HCT116 (cell line): Measurements from ENCODE around the gene NDUFA8. TPM values are rescaled to one million over a fixed set of nuclear protein-coding genes. Genes with fewer than 3 reads are reported as not detected.

Experiments used
- ATAC-seq: fragments of 200-7000 bp; cut with Tn5 transposase; 2 replicates; pipeline ENCODE4 v1.9.1; 2020; ENCODE audit warnings: mild to moderate bottlenecking, moderate library complexity
- BruUV-seq: library from RNA; stranded (reverse); fragments of 400-500 nt; replicated peaks from 2 replicates; lab custom pipeline; 2021; lab: Mats Ljungman, UMichigan
- CTCF ChIA-PET: fragments of 300-600 bp; sonication (Branson Sonifier 250); formaldehyde crosslinking; loops from one replicate; lab custom pipeline; 2021; ENCODE audit warnings: antibody characterized with exemption; lab: Charles Lee
- POLR2A ChIA-PET: fragments of 300-600, 350-600 bp; sonication (Branson Sonifier 250); formaldehyde crosslinking; loops from one replicate; lab custom pipeline; 2021; ENCODE audit warnings: antibody characterized with exemption; lab: Charles Lee
- RAD21 ChIA-PET, 2 experiments: fragments of 300-600 bp; sonication (Branson Sonifier 250); formaldehyde crosslinking; loops; one replicate each; lab custom pipeline; 2023; ENCODE audit warnings: low total read pairs in 2 of 2; ENCODE audit not compliant: uncharacterized antibody in 2 of 2, unreplicated experiment in 2 of 2, low non-redundant PET in 1 of 2; lab: Charles Lee
- DNase-seq: peaks from one replicate; pipeline ENCODE4 v3.0.0-alpha.2; 2010; ENCODE audit warnings: low read depth, low spot score
- H2AFZ ChIP-seq: fragments of 200-600 bp; shearing (Covaris generic), sonication (generic); 2 replicates; pipeline ENCODE4 v1.6.1; 2017; ENCODE audit warnings: low read depth, mixed run types, mixed read lengths, antibody characterized with exemption, low read length; ENCODE audit not compliant: poor library complexity, severe bottlenecking
- H3K27ac ChIP-seq: 2 replicates; pipeline ENCODE4 v1.5.1; 2012; ENCODE audit warnings: low read depth, low read length
- H3K27me3 ChIP-seq: fragments of 200-600 bp; sonication (generic); 2 replicates; pipeline ENCODE4 v1.6.1; 2016; ENCODE audit warnings: mixed run types, low read length, mixed read lengths; ENCODE audit not compliant: insufficient read depth
- H3K36me3 ChIP-seq, 2 experiments: fragments of 200-500 bp in 1 of 2; fragments of 200-600 bp in 1 of 2; sonication (Bioruptor generic) in 1 of 2; sonication (generic) in 1 of 2; 2 replicates each; pipeline versions ENCODE4 v1.5.1 to v1.6.1; 2014 to 2016; ENCODE audit warnings: low read length in 2 of 2, inconsistent platforms in 1 of 2, mixed read lengths in 1 of 2, mixed run types in 1 of 2; ENCODE audit not compliant: insufficient read depth in 2 of 2, control insufficient read depth in 1 of 2
- H3K4me1 ChIP-seq, 2 experiments: fragments of 200-600 bp in 1 of 2; sonication (generic) in 1 of 2; 2 replicates each; pipeline versions ENCODE4 v1.5.1 to v1.6.1; 2012 to 2017; ENCODE audit warnings: low read length in 2 of 2, inconsistent platforms in 1 of 2, mild to moderate bottlenecking in 1 of 2, mixed read lengths in 1 of 2, mixed run types in 1 of 2, moderate library complexity in 1 of 2; ENCODE audit not compliant: insufficient read depth in 2 of 2, control insufficient read depth in 1 of 2
- H3K4me2 ChIP-seq: fragments of 200-600 bp; sonication (generic); 2 replicates; pipeline ENCODE4 v1.6.1; 2017; ENCODE audit warnings: mixed run types, low read length, mixed read lengths
- H3K4me3 ChIP-seq, 2 experiments: fragments of 200-600 bp in 1 of 2; sonication (generic) in 1 of 2; replicated peaks in 1 of 2; 2 replicates each; pipeline ENCODE4 v1.5.1; 2011 to 2016; ENCODE audit warnings: low read length in 2 of 2, control low read depth in 1 of 2, low read depth in 1 of 2, mild to moderate bottlenecking in 1 of 2, mixed read lengths in 1 of 2, mixed run types in 1 of 2
- H3K79me2 ChIP-seq: fragments of 200-600 bp; sonication (generic); 2 replicates; pipeline ENCODE4 v1.6.1; 2017; ENCODE audit warnings: mild to moderate bottlenecking, mixed run types, low read length, moderate library complexity, mixed read lengths; ENCODE audit not compliant: insufficient read depth
- H3K9ac ChIP-seq: fragments of 200-600 bp; sonication (generic); 2 replicates; pipeline ENCODE4 v1.6.1; 2016; ENCODE audit warnings: low read length, mixed read lengths
- H3K9me2 ChIP-seq: fragments of 200-600 bp; sonication (generic), shearing (Covaris generic); 2 replicates; pipeline ENCODE4 v1.6.1; 2017; ENCODE audit warnings: mixed run types, mild to moderate bottlenecking, moderate library complexity; ENCODE audit not compliant: insufficient read depth
- H3K9me3 ChIP-seq, 2 experiments: fragments of 200-500 bp in 1 of 2; fragments of 200-600 bp in 1 of 2; sonication (Bioruptor generic) in 1 of 2; sonication (generic) in 1 of 2; 2 replicates each; pipeline ENCODE4 v1.6.1; 2014 to 2017; ENCODE audit warnings: low read length in 2 of 2, mixed read lengths in 2 of 2, inconsistent platforms in 1 of 2, low read depth in 1 of 2, mild to moderate bottlenecking in 1 of 2, mixed run types in 1 of 2, moderate library complexity in 1 of 2; ENCODE audit not compliant: control insufficient read depth in 1 of 2, insufficient read depth in 1 of 2
- H4K20me1 ChIP-seq: fragments of 200-600 bp; sonication (generic), shearing (Covaris generic); 2 replicates; pipeline ENCODE4 v1.6.1; 2017; ENCODE audit warnings: mixed run types, mild to moderate bottlenecking, moderate library complexity; ENCODE audit not compliant: insufficient read depth
- EZH2phosphoT487 ChIP-seq: fragments of 200-600 bp; IDR thresholded peaks from 2 replicates; pipeline ENCODE4 v1.6.1; 2018; ENCODE audit warnings: antibody characterized with exemption, borderline replicate concordance
- intact Hi-C: fragments of 100-400 bp; cut with micrococcal nuclease; formaldehyde crosslinking; loops from 2 replicates; pipeline ENCODE4 v1.10.0; 2022
- total RNA-seq: library from RNA; stranded (reverse); gene quantifications from one replicate; pipeline ENCODE4 v1.2.1, GENCODE V29; 2021; ENCODE audit not compliant: unreplicated experiment
- TF ChIP-seq, protein P1 (sequence below), 3 experiments: fragments of 200-600 bp in 1 of 3; sonication (generic) in 1 of 3; IDR thresholded peaks in 2 of 3; conservative IDR thresholded peaks in 1 of 3; 2 replicates each; pipeline ENCODE4 v1.5.1; 2012 to 2017; ENCODE audit warnings: low read depth in 2 of 3, low read length in 2 of 3, antibody characterized with exemption in 1 of 3, borderline replicate concordance in 1 of 3, control low read depth in 1 of 3, mild to moderate bottlenecking in 1 of 3, mixed read lengths in 1 of 3, mixed run types in 1 of 3, moderate library complexity in 1 of 3; ENCODE audit not compliant: insufficient read depth in 1 of 3

NDUFA8 gene
- total RNA-seq, 1 experiment from 2014 or later, result 84.5 TPM

DNA sequence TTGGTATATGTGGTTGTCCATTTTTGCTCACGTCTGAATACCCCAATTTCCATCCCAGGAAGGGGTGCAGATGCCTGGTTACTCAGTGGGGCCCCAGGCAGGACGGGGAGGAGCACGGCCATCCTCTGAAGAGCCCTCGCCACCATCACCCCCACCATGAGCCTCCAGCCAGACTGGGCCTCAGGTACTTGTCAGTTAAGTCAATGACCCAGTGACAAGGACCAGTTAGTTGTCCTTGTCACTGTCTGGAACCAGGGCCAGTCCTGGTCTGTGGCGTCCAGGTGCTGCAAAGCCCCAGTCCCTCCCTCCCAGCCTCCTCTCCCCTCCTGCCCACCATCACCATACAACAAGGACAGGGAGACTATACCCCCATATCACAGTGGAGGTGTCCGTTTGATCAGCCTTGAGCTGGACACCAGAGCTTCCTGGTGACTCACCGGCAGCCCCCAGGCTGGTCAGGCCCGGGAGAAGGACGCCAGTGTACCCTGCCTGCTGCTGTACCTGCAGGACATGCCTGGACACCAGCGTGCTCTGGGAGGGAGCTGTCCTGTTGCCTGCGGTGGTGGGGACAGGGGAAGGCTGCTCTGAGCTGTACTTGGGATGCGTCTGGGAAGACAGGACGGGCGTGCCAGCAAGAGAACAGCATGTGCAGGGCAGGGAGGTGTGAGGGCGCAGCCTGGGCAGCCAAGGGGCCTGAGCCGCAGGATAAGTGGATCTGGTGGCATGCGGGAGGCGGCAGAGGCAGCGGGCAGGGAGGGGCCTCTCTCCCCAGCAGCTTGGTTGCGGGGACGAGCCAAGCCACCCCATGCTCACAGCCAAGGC is 33.9 kb downstream of the NDUFA8 start:
- Histone ChIP-seq H2AFZ (peak overlapping the region; percentile 42), H3K27ac (no peak overlapping the region), H3K27me3 (no peaks in the 10 kb centered on the region), H3K36me3 (no peaks in the 10 kb centered on the region), H3K4me2 (peak overlapping the region; percentile 38; the same call in 1 of the 2 replicates), H3K4me3 (no peak overlapping the region), H3K79me2 (no peaks in the 10 kb centered on the region), H4K20me1 (no peaks in the 10 kb centered on the region), H3K4me1 (peaks cover 0 to 12% of the 10 kb centered on the region in 2 experiments; a peak in 1 of 4 replicates), H3K9me2 (no peaks in the 10 kb centered on the region)
- ChIA-PET POLR2A (interaction anchor here (1.8 kb wide), 1 partner anchor 225 kb away, joined by 9 read pairs; no protein-coding TSS in a partner anchor), RAD21 (interaction anchor here (0.7 to 3.3 kb wide), 9 partner anchors 26 to 225 kb away, joined by 3 to 43 read pairs (median 4); no protein-coding TSS in a partner anchor)
- ATAC-seq (peak; percentile 22), DNase-seq (no peak)
- BruUV-seq, result no TSS peak
- TF ChIP-seq, protein P1, sequence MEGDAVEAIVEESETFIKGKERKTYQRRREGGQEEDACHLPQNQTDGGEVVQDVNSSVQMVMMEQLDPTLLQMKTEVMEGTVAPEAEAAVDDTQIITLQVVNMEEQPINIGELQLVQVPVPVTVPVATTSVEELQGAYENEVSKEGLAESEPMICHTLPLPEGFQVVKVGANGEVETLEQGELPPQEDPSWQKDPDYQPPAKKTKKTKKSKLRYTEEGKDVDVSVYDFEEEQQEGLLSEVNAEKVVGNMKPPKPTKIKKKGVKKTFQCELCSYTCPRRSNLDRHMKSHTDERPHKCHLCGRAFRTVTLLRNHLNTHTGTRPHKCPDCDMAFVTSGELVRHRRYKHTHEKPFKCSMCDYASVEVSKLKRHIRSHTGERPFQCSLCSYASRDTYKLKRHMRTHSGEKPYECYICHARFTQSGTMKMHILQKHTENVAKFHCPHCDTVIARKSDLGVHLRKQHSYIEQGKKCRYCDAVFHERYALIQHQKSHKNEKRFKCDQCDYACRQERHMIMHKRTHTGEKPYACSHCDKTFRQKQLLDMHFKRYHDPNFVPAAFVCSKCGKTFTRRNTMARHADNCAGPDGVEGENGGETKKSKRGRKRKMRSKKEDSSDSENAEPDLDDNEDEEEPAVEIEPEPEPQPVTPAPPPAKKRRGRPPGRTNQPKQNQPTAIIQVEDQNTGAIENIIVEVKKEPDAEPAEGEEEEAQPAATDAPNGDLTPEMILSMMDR (IDR thresholded peaks at IDR 0.05 in 2 of 3, conservative IDR thresholded peaks at IDR 0.05 in 1 of 3; ENCODE audit: borderline replicate concordance in 1 of 3, insufficient read depth in 1 of 3, low read depth in 2 of 3, low read length in 2 of 3), result 0 out of 6 replicates have a peak, but pooled peaks of 1 of the 3 experiments have one; percentile 4
- TF ChIP-seq EZH2phosphoT487, result no peak
- TF ChIP-seq, all 23 proteins: peak for 1
- CTCF ChIA-PET, result interaction anchor here (0.7 to 9.5 kb wide), 23 partner anchors 9 to 1224 kb away, joined by 3 to 229 read pairs (median 6); partner anchors contain the start of genes MRRF, PDCL, PTGS1 and RBM18
- Histone ChIP-seq H3K9me3 (no peaks in the 10 kb centered on the region), H3K9ac (no peak overlapping the region)
- intact Hi-C loops, result loop anchor here (1.0 to 10.0 kb wide), 4 partner anchors 225 to 1229 kb away; partner anchors contain the start of gene CRB2
